K562 (cell line): ENCODE results near the gene LDB2. TPM values are rescaled to one million over a fixed set of nuclear protein-coding genes. Genes with fewer than 3 reads are reported as not detected.

Experiments used
- ATAC-seq: fragments of 200-7000 bp; cut with Tn5 transposase; 3 replicates; pipeline ENCODE4 v1.9.1; 2020; ENCODE audit warnings: moderate library complexity
- BruUV-seq: library from RNA; stranded (reverse); fragments of 400-500 nt; replicated peaks from 2 replicates; lab custom pipeline; 2021; lab: Mats Ljungman, UMichigan
- CTCF ChIA-PET: fragments of 300-600 bp; formaldehyde crosslinking; extraction: SDS; loops from one replicate; lab custom pipeline; 2021; ENCODE audit warnings: low intra/inter-chr PET ratio; lab: Yijun Ruan, JAX
- POLR2A ChIA-PET: fragments of 300-600, 350-650 bp; sonication (Branson Sonifier 250); formaldehyde crosslinking; extraction: SDS; loops from one replicate; lab custom pipeline; 2021; ENCODE audit warnings: antibody characterized with exemption, inconsistent platforms; lab: Yijun Ruan, JAX
- DNase-seq, 4 experiments: peaks; one replicate each; pipeline versions ENCODE4 v3.0.0 to v3.0.0-alpha.2; 2011 to 2018; ENCODE audit warnings: low spot score in 3 of 4, mixed read lengths in 3 of 4; ENCODE audit errors: extremely low read depth in 1 of 4
- FAIRE-seq: peaks from 2 replicates; lab custom pipeline; 2011; peaks lifted over from hg19 to GRCh38; lab: Jason Lieb, UNC
- H2AFZ ChIP-seq: 2 replicates; pipeline ENCODE4 v1.6.0; 2011; ENCODE audit warnings: low read depth, low read length, control low read depth, inconsistent platforms
- H3K27ac ChIP-seq: fragments of 200-600 bp; 3 replicates; pipeline ENCODE4 v1.8.0; 2011; ENCODE audit warnings: low read depth, mild to moderate bottlenecking, control low read depth, inconsistent platforms, low read length, moderate library complexity, mixed read lengths; ENCODE audit errors: extremely low read depth
- H3K27me3 ChIP-seq, 2 experiments: fragments of 300-600 bp in 1 of 2; 2 replicates in 1 of 2; 3 replicates in 1 of 2; pipeline versions ENCODE4 v1.6.0 to v1.8.0; 2011; ENCODE audit warnings: inconsistent platforms in 2 of 2, low read length in 2 of 2, mild to moderate bottlenecking in 1 of 2, mixed read lengths in 1 of 2, moderate library complexity in 1 of 2; ENCODE audit not compliant: control insufficient read depth in 2 of 2, insufficient read depth in 2 of 2
- H3K36me3 ChIP-seq: fragments of 300-600 bp; 3 replicates; pipeline ENCODE4 v1.8.0; 2011; ENCODE audit warnings: mild to moderate bottlenecking, low read length, inconsistent platforms; ENCODE audit not compliant: control insufficient read depth, insufficient read depth
- H3K4me1 ChIP-seq, 2 experiments: fragments of 200-600 bp in 1 of 2; replicated peaks in 1 of 2; 2 replicates in 1 of 2; 3 replicates in 1 of 2; pipeline versions ENCODE4 v1.5.1 to v1.8.0; 2011; ENCODE audit warnings: inconsistent platforms in 2 of 2, low read length in 2 of 2, mild to moderate bottlenecking in 1 of 2, mixed read lengths in 1 of 2, moderate library complexity in 1 of 2; ENCODE audit not compliant: control insufficient read depth in 2 of 2, insufficient read depth in 2 of 2
- H3K4me2 ChIP-seq: 2 replicates; pipeline ENCODE4 v1.6.1; 2011; ENCODE audit warnings: low read length, control low read depth, inconsistent platforms, mixed read lengths; ENCODE audit not compliant: insufficient read depth
- H3K4me3 ChIP-seq: fragments of 200-600 bp; sonication (generic), shearing (Covaris generic); 2 replicates; pipeline ENCODE4 v1.5.1; 2016; ENCODE audit warnings: control low read depth, inconsistent platforms
- H3K79me2 ChIP-seq: fragments of 200-600 bp; 3 replicates; pipeline ENCODE4 v1.8.0; 2011; ENCODE audit warnings: low read length, inconsistent platforms; ENCODE audit not compliant: control insufficient read depth, insufficient read depth
- H3K9ac ChIP-seq, 2 experiments: 2 replicates each; pipeline versions ENCODE4 v1.6.0 to v1.6.1; 2011; ENCODE audit warnings: low read depth in 2 of 2, low read length in 2 of 2, control low read depth in 1 of 2, inconsistent platforms in 1 of 2, mild to moderate bottlenecking in 1 of 2, mixed read lengths in 1 of 2; ENCODE audit not compliant: insufficient read depth in 1 of 2
- H3K9me1 ChIP-seq: one replicate; pipeline ENCODE4 v1.6.0; 2011; ENCODE audit warnings: inconsistent platforms, mild to moderate bottlenecking, low read length, moderate library complexity; ENCODE audit not compliant: control insufficient read depth, insufficient read depth
- H3K9me3 ChIP-seq: replicated peaks from 2 replicates; pipeline ENCODE4 v1.5.1; 2011; ENCODE audit warnings: low read depth, low read length, inconsistent platforms; ENCODE audit not compliant: control insufficient read depth, insufficient read depth
- H4K20me1 ChIP-seq: replicated peaks from 2 replicates; pipeline ENCODE4 v1.6.1; 2011; ENCODE audit warnings: low read length, inconsistent platforms, mixed read lengths; ENCODE audit not compliant: control insufficient read depth, insufficient read depth
- CCNT2 ChIP-seq: IDR thresholded peaks from 2 replicates; pipeline ENCODE4 v1.6.1; 2011; ENCODE audit warnings: borderline replicate concordance, low read depth, mild to moderate bottlenecking, moderate library complexity, mixed read lengths, low read length; ENCODE audit not compliant: insufficient read length; ENCODE audit errors: extremely low read depth
- JUND ChIP-seq, 2 experiments: IDR thresholded peaks; 2 replicates in 1 of 2; 3 replicates in 1 of 2; pipeline ENCODE4 v1.6.1; 2011; ENCODE audit warnings: borderline replicate concordance in 2 of 2, low read depth in 2 of 2, low read length in 2 of 2, improper control_type of control experiment in 1 of 2, missing biosample characterization in 1 of 2, missing genetic modification characterization in 1 of 2, missing genetic modification reagents in 1 of 2
- RBM17 ChIP-seq: fragments of 200-400 bp; formaldehyde crosslinking; IDR thresholded peaks from 2 replicates; pipeline ENCODE4 v1.6.1; 2017; ENCODE audit warnings: low read depth, mild to moderate bottlenecking, low read length, borderline replicate concordance
- U2AF1 ChIP-seq: fragments of 200-400 bp; formaldehyde crosslinking; optimal IDR thresholded peaks from 2 replicates; pipeline ENCODE3; 2017; ENCODE audit warnings: mild to moderate bottlenecking, low read depth, low read length, moderate library complexity
- WGBS: fragments of 100-300 bp; shearing (Covaris generic); methylation state at CpG from one replicate; pipeline ENCODE4 v1.1.6; 2016; ENCODE audit warnings: low coverage, mixed read lengths; ENCODE audit not compliant: insufficient coverage; ENCODE audit errors: missing lambda C conversion rate; 5-methylcytosine and 5-hydroxymethylcytosine counted together
- in situ Hi-C: fragments of 300-500 bp; cut with MboI; formaldehyde crosslinking; loops from 4 replicates; pipeline ENCODE4 v1.15.0; 2018; ENCODE audit warnings: inconsistent platforms, mixed read lengths
- intact Hi-C: fragments of 100-400 bp; cut with micrococcal nuclease; formaldehyde crosslinking; loops from 2 replicates; pipeline ENCODE4 v1.14.2; 2022
- polyA plus RNA-seq, 8 experiments: library from polyadenylated mRNA; depleted of rRNA in 4 of 8; stranded (reverse) in 5 of 8; unstranded in 3 of 8; fragments of >200 nt; fragmentation: Nextera tagmentation in 2 of 8; fragmentation: Illumina TruSeq in 1 of 8; extraction: Ambion mirVana in 2 of 8; extraction: Trizol in 1 of 8; gene quantifications; 2 replicates each; pipeline versions ENCODE4 v1.2.1 to v1.2.3, GENCODE V29; 2011 to 2014; ENCODE audit warnings: inconsistent platforms in 1 of 8, missing spikeins in 1 of 8
- total RNA-seq, 7 experiments: library from RNA; depleted of rRNA in 6 of 7; stranded (reverse); fragments of >200 nt in 6 of 7; fragmentation: Illumina TruSeq in 2 of 7; extraction: Trizol in 2 of 7; gene quantifications; 2 replicates each; pipeline versions ENCODE4 v1.2.1 to v1.2.3, GENCODE V29; 2011 to 2021; ENCODE audit warnings: low replicate concordance in 1 of 7

Gene LDB2
- total and polyA plus RNA-seq, 9 of the 15 experiments (the other 6 are each of a cell fraction or from before 2014, with no cell fraction given): 0.10 to 0.20 TPM; not detected in 7

DNA sequence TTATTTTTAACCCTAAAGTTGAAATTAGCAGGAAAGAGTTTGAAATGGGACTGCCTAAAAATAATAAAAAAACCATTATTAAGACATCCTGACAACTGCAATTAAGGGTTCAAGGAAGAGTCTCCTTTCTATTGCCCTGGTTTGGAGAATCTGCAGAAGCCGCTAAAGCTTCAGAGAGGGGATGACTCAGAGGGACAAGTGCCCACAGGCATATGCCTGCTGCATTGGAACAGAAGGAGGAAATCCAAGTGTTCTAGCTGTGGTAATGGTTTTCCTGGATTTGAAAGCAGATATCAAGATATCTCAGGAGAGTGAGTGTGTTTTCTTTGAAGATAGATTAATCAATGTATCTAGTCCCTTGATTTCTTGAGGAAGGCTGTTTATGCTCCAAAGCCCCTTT, 437.1 kb downstream of the LDB2 start:
- FAIRE-seq: no peak
- TF ChIP-seq CCNT2: no peak

DNA sequence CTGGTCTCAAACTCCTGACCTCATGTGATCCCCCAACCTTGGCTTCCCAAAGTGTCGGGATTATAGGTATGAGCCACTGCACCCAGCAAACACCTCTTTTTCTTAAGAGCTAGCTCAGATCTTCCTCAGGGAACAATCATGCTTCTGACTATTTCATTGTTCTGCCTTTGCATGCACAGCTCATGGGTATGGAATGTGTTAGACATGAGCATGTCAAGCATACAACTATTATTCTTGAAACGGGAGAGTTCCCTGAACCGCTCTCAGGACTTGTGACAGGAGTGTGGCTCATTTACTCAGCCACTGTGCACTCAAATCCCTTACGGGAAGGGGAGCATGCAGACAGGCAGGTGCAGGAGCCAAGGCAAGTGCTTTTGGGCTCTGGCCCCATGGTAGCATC, 440.5 kb downstream of the LDB2 start:
- Histone ChIP-seq H3K36me3 (no peaks in the 10 kb centered on the region), H3K9me3 (no peaks in the 10 kb centered on the region), H2AFZ (no peak overlapping the region), H3K79me2 (no peaks in the 10 kb centered on the region), H3K27ac (no peak overlapping the region), H3K9me1 (no peaks in the 10 kb centered on the region), H3K9ac (no peak overlapping the region), H3K27me3 (no peaks in the 10 kb centered on the region), H3K4me1 (no peaks in the 10 kb centered on the region), H3K4me3 (no peak overlapping the region), H3K4me2 (no peak overlapping the region), H4K20me1 (no peaks in the 10 kb centered on the region)
- POLR2A ChIA-PET: no interaction called here
- no peak for ATAC-seq
- no TSS peak for BruUV-seq
- intact Hi-C loops (no loop called here), in situ Hi-C loops (loop anchor here (10.0 kb wide), 1 partner anchor 163 kb away; no protein-coding TSS in a partner anchor)
- no peak for DNase-seq
- TF ChIP-seq RBM17 (no peak), U2AF1 (no peak), JUND (IDR thresholded peaks at IDR 0.05; ENCODE audit: borderline replicate concordance, low read depth, low read length) (no peak), JUND (tag; IDR thresholded peaks at IDR 0.05; ENCODE audit: borderline replicate concordance, low read depth, low read length) (no peak)
- no peak for FAIRE-seq
- CTCF ChIA-PET: no interaction called here
- WGBS: 0% methylated on average over 4 of the region's 4 CpGs

More for the DNA sequence above, 437.1 kb downstream of the LDB2 start:
- BruUV-seq: no TSS peak
- in situ Hi-C loops (no loop called here), intact Hi-C loops (no loop called here)
- Histone ChIP-seq H3K27ac (no peak overlapping the region), H3K9me3 (no peaks in the 10 kb centered on the region), H3K36me3 (no peaks in the 10 kb centered on the region), H3K79me2 (no peaks in the 10 kb centered on the region), H3K4me1 (no peaks in the 10 kb centered on the region), H2AFZ (no peak overlapping the region), H3K9ac (no peak overlapping the region), H3K4me3 (no peak overlapping the region), H3K4me2 (no peak overlapping the region), H3K9me1 (no peaks in the 10 kb centered on the region), H3K27me3 (no peaks in the 10 kb centered on the region), H4K20me1 (no peaks in the 10 kb centered on the region)
- WGBS: 0% methylated on average over 1 of the region's 1 CpG
- DNase-seq (no peak), ATAC-seq (no peak)
- ChIA-PET POLR2A (no interaction called here), CTCF (no interaction called here)
